HepG2 (cell line): ENCODE data around the gene TSPAN13. TPM values are rescaled to one million over a fixed set of nuclear protein-coding genes. Genes with fewer than 3 reads are reported as not detected.

ENCODE experiments used
- ATAC-seq: fragments of 200-7000 bp; cut with Tn5 transposase; 3 replicates; pipeline ENCODE4 v1.9.1; 2020; ENCODE audit warnings: mild to moderate bottlenecking, moderate library complexity
- BruUV-seq: library from RNA; stranded (reverse); fragments of 400-500 nt; replicated peaks from 2 replicates; lab custom pipeline; 2021; lab: Mats Ljungman, UMichigan
- CTCF ChIA-PET: fragments of 300-600 bp; formaldehyde crosslinking; extraction: SDS; loops from one replicate; lab custom pipeline; 2021; ENCODE audit warnings: low total read pairs, inconsistent platforms, low intra/inter-chr PET ratio; lab: Yijun Ruan, JAX
- POLR2A ChIA-PET: fragments of 350-600 bp; sonication (Branson Sonifier 250); formaldehyde crosslinking; loops from one replicate; lab custom pipeline; 2020; ENCODE audit warnings: antibody characterized with exemption, inconsistent platforms; lab: Yijun Ruan, JAX
- DNase-seq: peaks from one replicate; pipeline ENCODE4 v3.0.0-alpha.2; 2015; ENCODE audit warnings: low spot score
- FAIRE-seq: peaks from 3 replicates; lab custom pipeline; 2011; peaks lifted over from hg19 to GRCh38; lab: Jason Lieb, UNC
- H2AFZ ChIP-seq: one replicate; pipeline ENCODE4 v1.6.1; 2011; ENCODE audit warnings: low read length, inconsistent platforms
- H3K27ac ChIP-seq: fragments of 300-600 bp; 3 replicates; pipeline ENCODE4 v1.8.0; 2011; ENCODE audit warnings: mixed run types, mild to moderate bottlenecking, mixed read lengths, low read length, inconsistent platforms; ENCODE audit not compliant: insufficient read depth; ENCODE audit errors: extremely low read length
- H3K27me3 ChIP-seq, 2 experiments: fragments of 200-600 bp in 1 of 2; 2 replicates in 1 of 2; 3 replicates in 1 of 2; pipeline versions ENCODE4 v1.6.0 to v1.8.0; 2011; ENCODE audit warnings: low read length in 2 of 2, mild to moderate bottlenecking in 2 of 2, moderate library complexity in 2 of 2, inconsistent platforms in 1 of 2; ENCODE audit not compliant: insufficient read depth in 2 of 2, control insufficient read depth in 1 of 2
- H3K36me3 ChIP-seq, 2 experiments: fragments of 200-600 bp in 1 of 2; replicated peaks in 1 of 2; 2 replicates in 1 of 2; 3 replicates in 1 of 2; pipeline versions ENCODE4 v1.5.1 to v1.8.0; 2011; ENCODE audit warnings: low read length in 2 of 2, inconsistent platforms in 1 of 2; ENCODE audit not compliant: insufficient read depth in 2 of 2, control insufficient read depth in 1 of 2
- H3K4me1 ChIP-seq: 2 replicates; pipeline ENCODE4 v1.5.1; 2012; ENCODE audit warnings: low read length, inconsistent platforms; ENCODE audit not compliant: insufficient read depth
- H3K4me2 ChIP-seq: 2 replicates; pipeline ENCODE4 v1.6.0; 2011; ENCODE audit warnings: low read depth, low read length, inconsistent platforms
- H3K4me3 ChIP-seq, 3 experiments: fragments of 200-600 bp in 1 of 3; sonication (generic), shearing (Covaris generic) in 1 of 3; replicated peaks in 1 of 3; 2 replicates each; pipeline ENCODE4 v1.5.1; 2011 to 2016; ENCODE audit warnings: low read length in 3 of 3, inconsistent platforms in 2 of 3, low read depth in 2 of 3, mild to moderate bottlenecking in 2 of 3, control low read depth in 1 of 3, mixed read lengths in 1 of 3; ENCODE audit not compliant: insufficient read depth in 1 of 3
- H3K79me2 ChIP-seq: one replicate; pipeline ENCODE4 v1.6.1; 2011; ENCODE audit warnings: low read length, inconsistent platforms; ENCODE audit not compliant: insufficient read depth
- H3K9ac ChIP-seq: 2 replicates; pipeline ENCODE4 v1.6.0; 2011; ENCODE audit warnings: mild to moderate bottlenecking, low read depth, low read length, inconsistent platforms; ENCODE audit not compliant: insufficient read depth
- H3K9me3 ChIP-seq: 2 replicates; pipeline ENCODE4 v1.5.1; 2012; ENCODE audit warnings: mild to moderate bottlenecking, low read length
- H4K20me1 ChIP-seq: 2 replicates; pipeline ENCODE4 v1.6.0; 2011; ENCODE audit warnings: inconsistent platforms, mild to moderate bottlenecking, low read length, moderate library complexity; ENCODE audit not compliant: insufficient read depth
- ETV5 ChIP-seq: IDR thresholded peaks from 2 replicates; pipeline ENCODE4 v1.6.1; 2018; ENCODE audit warnings: missing biosample characterization, missing genetic modification reagents, inconsistent platforms, borderline replicate concordance
- FOSL2 ChIP-seq: sonication (generic); formaldehyde crosslinking; IDR thresholded peaks from 2 replicates; pipeline ENCODE4 v1.4.0; 2020; ENCODE audit warnings: missing genetic modification reagents
- FOXA3 ChIP-seq: IDR thresholded peaks from 2 replicates; pipeline ENCODE4 v1.6.1; 2016; ENCODE audit warnings: missing genetic modification reagents, missing compliant biosample characterization
- ISL2 ChIP-seq: sonication (generic); formaldehyde crosslinking; IDR thresholded peaks from 2 replicates; pipeline ENCODE4 v1.5.0; 2020; ENCODE audit warnings: missing genetic modification reagents
- NAIF1 ChIP-seq: sonication (generic); formaldehyde crosslinking; IDR thresholded peaks from 2 replicates; pipeline ENCODE4 v1.5.0; 2020; ENCODE audit warnings: mild to moderate bottlenecking, missing genetic modification reagents, borderline replicate concordance
- SOX5 ChIP-seq: IDR thresholded peaks from 2 replicates; pipeline ENCODE4 v1.6.1; 2016; ENCODE audit warnings: borderline replicate concordance
- ZBTB8A ChIP-seq: sonication (generic); formaldehyde crosslinking; IDR thresholded peaks from 2 replicates; pipeline ENCODE4 v1.4.0; 2020; ENCODE audit warnings: mild to moderate bottlenecking, low read depth, missing genetic modification reagents, borderline replicate concordance
- ZNF451 ChIP-seq: sonication (generic); formaldehyde crosslinking; IDR thresholded peaks from 2 replicates; pipeline ENCODE4 v1.5.0; 2020; ENCODE audit warnings: mild to moderate bottlenecking, missing genetic modification reagents
- WGBS: methylation state at CpG from one replicate; pipeline ENCODE4 v1.1.6; 2017; ENCODE audit warnings: low lambda C conversion rate; 5-methylcytosine and 5-hydroxymethylcytosine counted together
- in situ Hi-C: cut with HindIII; loops from 2 replicates; pipeline ENCODE4 v1.10.0; 2017; ENCODE audit warnings: low pct_unique_long_range_greater_than_20kb; ENCODE audit not compliant: extremely low pct_ligation_motif_present
- intact Hi-C: fragments of 100-400 bp; cut with micrococcal nuclease; formaldehyde crosslinking; loops from one replicate; pipeline ENCODE4 v1.10.0; 2022; ENCODE audit not compliant: unreplicated experiment
- polyA plus RNA-seq, 8 experiments: library from polyadenylated mRNA; depleted of rRNA in 3 of 8; stranded (reverse) in 7 of 8; unstranded in 1 of 8; fragments of >200 nt; fragmentation: Illumina TruSeq in 4 of 8; extraction: Trizol in 4 of 8; gene quantifications; 2 replicates each; pipeline versions ENCODE4 v1.2.1 to v1.2.3, GENCODE V29; 2011 to 2016; ENCODE audit warnings: low read depth in 4 of 8, missing spikeins in 1 of 8, mixed read lengths in 1 of 8; ENCODE audit not compliant: insufficient read depth in 1 of 8
- total RNA-seq, 5 experiments: library from RNA; depleted of rRNA; stranded (reverse); fragments of >200 nt; fragmentation: Illumina TruSeq; extraction: Trizol; gene quantifications; 2 replicates each; pipeline ENCODE4 v1.2.3, GENCODE V29; 2016; ENCODE audit warnings: low read depth in 1 of 5
- TF ChIP-seq, protein P1 (sequence below): sonication (generic); formaldehyde crosslinking; IDR thresholded peaks from 2 replicates; pipeline ENCODE4 v1.4.0; 2020; ENCODE audit warnings: missing genetic modification reagents, borderline replicate concordance

The TSPAN13 gene
- total and polyA plus RNA-seq, 2 of the 13 experiments (the other 11 are each of a cell fraction or from before 2014, with no cell fraction given) = 5.8 to 6.2 TPM

DNA sequence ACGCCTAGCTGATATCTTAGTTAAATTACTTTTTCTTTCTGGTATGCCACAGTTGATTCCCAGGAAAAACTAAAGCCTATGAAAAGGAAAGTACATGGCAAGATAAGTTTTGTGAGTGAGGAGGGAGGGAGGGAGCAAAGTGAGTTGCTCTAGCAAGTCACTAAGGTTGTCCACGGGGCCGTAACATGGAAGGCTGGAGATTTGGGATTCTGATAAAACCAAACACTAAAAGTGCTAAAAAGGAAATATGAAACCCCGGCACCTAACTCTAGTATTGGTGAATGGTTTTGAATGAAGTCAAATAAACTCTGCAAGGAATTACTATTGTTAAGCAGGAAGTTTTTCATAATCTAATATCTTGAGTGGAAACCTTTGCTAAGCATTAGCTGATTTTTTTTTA is 49.6 kb downstream of the TSPAN13 start:
- WGBS = 92% methylated on average over 4 of the region's 4 CpGs
- H3K27me3 ChIP-seq = no peaks in the 10 kb centered on the region
- no peak overlapping the region for H3K27ac ChIP-seq
- DNase-seq (no peak), FAIRE-seq (no peak), ATAC-seq (no peak)
- H3K4me2 ChIP-seq = no peak overlapping the region
- no peaks in the 10 kb centered on the region for H3K36me3 ChIP-seq
- no peaks in the 10 kb centered on the region for H3K79me2 ChIP-seq
- no peak overlapping the region for H2AFZ ChIP-seq
- ChIA-PET CTCF (interaction anchor here (3.0 kb wide), 1 partner anchor 115 kb away, joined by 15 read pairs; no protein-coding TSS in a partner anchor), POLR2A (no interaction called here)
- H4K20me1 ChIP-seq = no peaks in the 10 kb centered on the region
- H3K9ac ChIP-seq = no peak overlapping the region
- intact Hi-C loops = no loop called here
- TF ChIP-seq ZBTB8A = no peak
- no peak overlapping the region for H3K4me3 ChIP-seq
- no TSS peak for BruUV-seq
- in situ Hi-C loops = loop anchor here (5.0 kb wide), 1 partner anchor 114 kb away; no protein-coding TSS in a partner anchor
- H3K4me1 ChIP-seq = peaks cover 23% of the 10 kb centered on the region
- H3K9me3 ChIP-seq = no peaks in the 10 kb centered on the region

DNA sequence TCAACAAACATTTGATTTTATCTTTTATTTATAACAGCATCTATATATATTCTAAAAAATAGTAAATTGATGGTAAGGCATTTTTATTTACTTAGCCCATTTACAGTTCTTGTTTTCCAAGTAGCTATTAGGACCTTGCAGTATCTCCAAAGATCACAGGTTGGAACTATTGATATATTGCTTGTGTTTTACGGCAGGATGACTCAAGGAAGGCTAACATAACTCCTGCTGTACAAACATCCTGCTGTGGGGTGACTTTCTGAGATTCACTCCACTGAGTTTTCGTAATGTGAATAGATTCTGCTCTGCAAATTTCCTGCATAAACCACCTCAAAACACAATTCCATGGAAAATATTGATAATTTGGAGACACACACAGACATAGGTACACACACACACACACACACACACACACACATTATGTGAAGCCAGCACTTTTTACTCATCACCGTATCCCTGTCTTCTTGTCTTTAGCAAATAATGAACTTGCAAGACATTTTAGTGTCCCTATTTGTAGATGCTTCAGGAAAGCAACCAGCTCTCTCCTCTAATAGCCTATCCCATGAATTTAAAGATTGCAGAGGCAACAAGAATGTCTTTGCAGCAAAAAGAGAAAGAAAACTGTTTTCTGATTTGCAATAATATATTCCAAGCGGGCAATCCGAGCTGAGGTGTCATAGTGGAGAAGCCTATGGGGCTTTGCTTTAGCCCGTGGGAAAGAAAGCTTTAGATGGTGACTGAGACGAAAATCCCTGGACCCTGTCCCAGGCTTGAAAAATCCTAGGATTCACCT is 50.5 kb downstream of the TSPAN13 start:
- H4K20me1 ChIP-seq = no peaks in the 10 kb centered on the region
- no peak overlapping the region for H3K27ac ChIP-seq
- no peak overlapping the region; a peak in 1 of 6 replicates for H3K4me3 ChIP-seq
- no peak for TF ChIP-seq NAIF1 (CRISPR knock-in tag)
- TF ChIP-seq SOX5 (CRISPR knock-in tag) = no peak
- no peak for TF ChIP-seq ISL2 (CRISPR knock-in tag)
- peak; percentile 15; the same call in 1 of the 2 replicates for TF ChIP-seq ETV5 (CRISPR knock-in tag)
- no peak for TF ChIP-seq ZNF451 (CRISPR knock-in tag)
- TF ChIP-seq FOXA3 (CRISPR knock-in tag) = peak; percentile 50; the same call in 1 of the 2 replicates
- TF ChIP-seq, protein P1, sequence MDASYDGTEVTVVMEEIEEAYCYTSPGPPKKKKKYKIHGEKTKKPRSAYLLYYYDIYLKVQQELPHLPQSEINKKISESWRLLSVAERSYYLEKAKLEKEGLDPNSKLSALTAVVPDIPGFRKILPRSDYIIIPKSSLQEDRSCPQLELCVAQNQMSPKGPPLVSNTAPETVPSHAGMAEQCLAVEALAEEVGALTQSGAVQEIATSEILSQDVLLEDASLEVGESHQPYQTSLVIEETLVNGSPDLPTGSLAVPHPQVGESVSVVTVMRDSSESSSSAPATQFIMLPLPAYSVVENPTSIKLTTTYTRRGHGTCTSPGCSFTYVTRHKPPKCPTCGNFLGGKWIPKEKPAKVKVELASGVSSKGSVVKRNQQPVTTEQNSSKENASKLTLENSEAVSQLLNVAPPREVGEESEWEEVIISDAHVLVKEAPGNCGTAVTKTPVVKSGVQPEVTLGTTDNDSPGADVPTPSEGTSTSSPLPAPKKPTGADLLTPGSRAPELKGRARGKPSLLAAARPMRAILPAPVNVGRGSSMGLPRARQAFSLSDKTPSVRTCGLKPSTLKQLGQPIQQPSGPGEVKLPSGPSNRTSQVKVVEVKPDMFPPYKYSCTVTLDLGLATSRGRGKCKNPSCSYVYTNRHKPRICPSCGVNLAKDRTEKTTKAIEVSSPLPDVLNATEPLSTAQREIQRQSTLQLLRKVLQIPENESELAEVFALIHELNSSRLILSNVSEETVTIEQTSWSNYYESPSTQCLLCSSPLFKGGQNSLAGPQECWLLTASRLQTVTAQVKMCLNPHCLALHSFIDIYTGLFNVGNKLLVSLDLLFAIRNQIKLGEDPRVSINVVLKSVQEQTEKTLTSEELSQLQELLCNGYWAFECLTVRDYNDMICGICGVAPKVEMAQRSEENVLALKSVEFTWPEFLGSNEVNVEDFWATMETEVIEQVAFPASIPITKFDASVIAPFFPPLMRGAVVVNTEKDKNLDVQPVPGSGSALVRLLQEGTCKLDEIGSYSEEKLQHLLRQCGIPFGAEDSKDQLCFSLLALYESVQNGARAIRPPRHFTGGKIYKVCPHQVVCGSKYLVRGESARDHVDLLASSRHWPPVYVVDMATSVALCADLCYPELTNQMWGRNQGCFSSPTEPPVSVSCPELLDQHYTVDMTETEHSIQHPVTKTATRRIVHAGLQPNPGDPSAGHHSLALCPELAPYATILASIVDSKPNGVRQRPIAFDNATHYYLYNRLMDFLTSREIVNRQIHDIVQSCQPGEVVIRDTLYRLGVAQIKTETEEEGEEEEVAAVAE = peak; percentile 70; the same call in 1 of the 2 replicates
- peak; percentile 60 for TF ChIP-seq FOSL2
- DNase-seq = peak; percentile 15
- H2AFZ ChIP-seq = no peak overlapping the region
- BruUV-seq = no TSS peak
- ChIA-PET POLR2A (no interaction called here), CTCF (no interaction called here)
- peaks cover 23% of the 10 kb centered on the region for H3K4me1 ChIP-seq
- no peak for FAIRE-seq
- intact Hi-C loops (no loop called here), in situ Hi-C loops (loop anchor here (5.0 kb wide), 1 partner anchor 113 kb away; no protein-coding TSS in a partner anchor)
- H3K9ac ChIP-seq = no peak overlapping the region
- ATAC-seq = peak; percentile 64
- peak overlapping the region; percentile 47 for H3K4me2 ChIP-seq
- H3K36me3 ChIP-seq = no peaks in the 10 kb centered on the region
- WGBS = 42% methylated on average over 7 of the region's 7 CpGs
- no peaks in the 10 kb centered on the region for H3K79me2 ChIP-seq
- no peaks in the 10 kb centered on the region for H3K9me3 ChIP-seq
- H3K27me3 ChIP-seq = no peaks in the 10 kb centered on the region
